Lower lobe of right lung (tissue), 2 donors: ENCODE data around the gene COL23A1. TPM values are rescaled to one million over a fixed set of nuclear protein-coding genes. Genes with fewer than 3 reads are reported as not detected.

Experiments used
- ATAC-seq, 2 donors: fragments of 200-7000 bp; cut with Tn5 transposase; one replicate each; pipeline ENCODE4 v1.9.1; 2020 to 2022; ENCODE audit warnings: mild to moderate bottlenecking in 2 of 2, moderate library complexity in 2 of 2
- DNase-seq: peaks from one replicate; pipeline ENCODE4 v3.0.0-alpha.2; 2020
- H3K27ac ChIP-seq: fragments of 200-600 bp; one replicate; pipeline ENCODE4 v1.8.0; 2022
- H3K27me3 ChIP-seq: fragments of 200-600 bp; one replicate; pipeline ENCODE4 v1.8.0; 2022; ENCODE audit warnings: low read depth
- H3K36me3 ChIP-seq: fragments of 200-600 bp; one replicate; pipeline ENCODE4 v1.8.0; 2022; ENCODE audit warnings: mild to moderate bottlenecking
- H3K4me1 ChIP-seq: fragments of 200-600 bp; one replicate; pipeline ENCODE4 v1.8.0; 2022
- H3K4me3 ChIP-seq: fragments of 200-600 bp; one replicate; pipeline ENCODE4 v1.8.0; 2022; ENCODE audit warnings: mild to moderate bottlenecking
- H3K9me3 ChIP-seq: fragments of 200-600 bp; one replicate; pipeline ENCODE4 v1.8.0; 2022
- intact Hi-C: fragments of 100-400 bp; cut with DNase I; formaldehyde crosslinking; loops from one replicate; pipeline ENCODE4 v1.11.0; 2022
- total RNA-seq: library from RNA; stranded (reverse); fragmentation: NEBNext Ultra II Directional; extraction: Animal tissue kit (Norgen Biotek cat#: 25700); gene quantifications from one replicate; pipeline ENCODE4 v1.2.1, GENCODE V29; 2021
- TF ChIP-seq, protein P1 (sequence below): fragments of 200-600 bp; IDR thresholded peaks from one replicate; pipeline ENCODE4 v1.8.0; 2022; ENCODE audit warnings: antibody characterized with exemption, mild to moderate bottlenecking
- donor health status: DM: no; HTN: yes; CAD: no; lungs with severe emphysema.

COL23A1 gene
- total RNA-seq, 1 donor from 2014 or later = 1.2 TPM

DNA sequence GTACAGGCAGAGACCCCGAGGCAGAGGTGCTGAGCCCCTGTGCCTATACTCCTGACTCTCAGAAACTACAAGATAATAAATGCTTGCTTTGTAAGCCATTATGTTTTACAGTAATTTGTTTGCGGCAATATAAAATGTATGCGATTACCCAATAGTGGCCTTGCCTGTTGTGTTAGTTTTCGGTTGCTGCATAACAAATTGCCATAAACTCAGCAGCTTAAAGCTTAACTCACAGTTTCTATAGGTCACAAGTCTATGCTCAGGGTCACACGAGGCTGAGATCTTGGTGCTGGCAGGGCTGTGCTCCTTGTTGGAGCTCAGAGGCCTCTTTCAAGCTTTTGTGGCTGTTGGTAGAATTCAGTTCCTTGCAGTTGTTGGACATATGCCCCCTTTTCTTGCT is 114.8 kb downstream of the COL23A1 start:
- no peak for DNase-seq
- ATAC-seq = no peak
- H3K4me1 ChIP-seq = peaks cover 7% of the 10 kb centered on the region

DNA sequence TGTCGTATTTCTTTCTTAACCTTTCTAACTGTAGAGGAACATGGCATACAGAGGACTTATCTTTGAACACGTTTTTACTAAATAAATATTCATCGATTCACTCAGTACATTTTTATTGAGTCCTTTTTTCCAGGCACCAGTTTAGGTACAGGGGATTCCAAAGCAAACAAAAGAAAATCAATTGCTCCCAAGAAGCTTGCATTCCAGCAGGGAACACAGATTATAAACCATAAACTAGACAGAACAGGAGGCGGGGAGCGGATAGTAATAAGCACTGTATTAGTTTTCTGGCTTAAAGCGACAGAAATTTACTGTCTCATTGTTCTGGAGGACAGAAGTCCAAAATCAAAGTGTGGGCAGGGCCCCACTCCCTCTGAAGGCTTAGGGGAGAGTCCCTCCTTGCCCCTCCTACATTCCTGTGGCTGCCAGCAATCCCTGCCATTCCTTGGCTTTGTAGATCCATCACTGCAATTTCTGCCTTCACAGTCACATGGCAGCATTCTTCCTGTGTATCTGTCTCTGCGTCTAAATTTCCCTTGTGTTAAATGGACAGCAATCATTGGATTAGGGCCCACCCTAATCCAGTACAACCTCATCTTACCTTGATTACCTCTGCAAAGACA is 115.5 kb downstream of the COL23A1 start:
- TF ChIP-seq, protein P1, sequence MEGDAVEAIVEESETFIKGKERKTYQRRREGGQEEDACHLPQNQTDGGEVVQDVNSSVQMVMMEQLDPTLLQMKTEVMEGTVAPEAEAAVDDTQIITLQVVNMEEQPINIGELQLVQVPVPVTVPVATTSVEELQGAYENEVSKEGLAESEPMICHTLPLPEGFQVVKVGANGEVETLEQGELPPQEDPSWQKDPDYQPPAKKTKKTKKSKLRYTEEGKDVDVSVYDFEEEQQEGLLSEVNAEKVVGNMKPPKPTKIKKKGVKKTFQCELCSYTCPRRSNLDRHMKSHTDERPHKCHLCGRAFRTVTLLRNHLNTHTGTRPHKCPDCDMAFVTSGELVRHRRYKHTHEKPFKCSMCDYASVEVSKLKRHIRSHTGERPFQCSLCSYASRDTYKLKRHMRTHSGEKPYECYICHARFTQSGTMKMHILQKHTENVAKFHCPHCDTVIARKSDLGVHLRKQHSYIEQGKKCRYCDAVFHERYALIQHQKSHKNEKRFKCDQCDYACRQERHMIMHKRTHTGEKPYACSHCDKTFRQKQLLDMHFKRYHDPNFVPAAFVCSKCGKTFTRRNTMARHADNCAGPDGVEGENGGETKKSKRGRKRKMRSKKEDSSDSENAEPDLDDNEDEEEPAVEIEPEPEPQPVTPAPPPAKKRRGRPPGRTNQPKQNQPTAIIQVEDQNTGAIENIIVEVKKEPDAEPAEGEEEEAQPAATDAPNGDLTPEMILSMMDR = no peak
- ATAC-seq (no peak), DNase-seq (no peak)
- Histone ChIP-seq H3K4me3 (no peak overlapping the region), H3K27ac (no peak overlapping the region), H3K36me3 (no peaks in the 10 kb centered on the region), H3K9me3 (no peaks in the 10 kb centered on the region), H3K27me3 (no peaks in the 10 kb centered on the region), H3K4me1 (peaks cover 7% of the 10 kb centered on the region)
- intact Hi-C loops = no loop called here

More for the DNA sequence above, 114.8 kb downstream of the COL23A1 start:
- TF ChIP-seq, protein P1 = no peak
- H3K9me3 ChIP-seq = no peaks in the 10 kb centered on the region
- intact Hi-C loops = no loop called here
- H3K36me3 ChIP-seq = no peaks in the 10 kb centered on the region
- H3K27ac ChIP-seq = no peak overlapping the region
- H3K27me3 ChIP-seq = no peaks in the 10 kb centered on the region
- H3K4me3 ChIP-seq = no peak overlapping the region

DNA sequence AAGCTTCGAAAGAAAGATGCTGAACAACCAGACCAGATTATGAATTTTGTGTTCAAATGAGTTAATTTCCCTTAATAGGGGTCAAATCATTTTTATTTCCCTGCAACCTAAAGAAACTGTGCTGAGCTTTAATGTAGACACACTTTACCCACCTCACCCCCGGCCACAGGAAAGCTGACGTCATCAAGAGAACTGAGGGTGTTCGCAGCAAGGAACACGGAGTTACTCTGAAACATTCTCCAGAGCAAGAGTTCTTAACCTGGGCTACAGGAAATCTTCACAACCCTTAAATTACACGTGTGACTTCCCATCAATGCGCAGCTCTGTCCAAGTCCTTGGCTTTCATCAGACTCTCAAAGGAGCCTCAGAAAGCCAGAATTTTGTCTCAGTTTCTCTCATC is 116.3 kb downstream of the COL23A1 start:
- H3K27ac ChIP-seq = no peak overlapping the region
- no peaks in the 10 kb centered on the region for H3K36me3 ChIP-seq
- TF ChIP-seq, protein P1 = no peak
- ATAC-seq (no peak), DNase-seq (no peak)
- no peak overlapping the region for H3K4me3 ChIP-seq
- no peaks in the 10 kb centered on the region for H3K27me3 ChIP-seq
- no peaks in the 10 kb centered on the region for H3K9me3 ChIP-seq
- peaks cover 7% of the 10 kb centered on the region for H3K4me1 ChIP-seq
- intact Hi-C loops = no loop called here

DNA sequence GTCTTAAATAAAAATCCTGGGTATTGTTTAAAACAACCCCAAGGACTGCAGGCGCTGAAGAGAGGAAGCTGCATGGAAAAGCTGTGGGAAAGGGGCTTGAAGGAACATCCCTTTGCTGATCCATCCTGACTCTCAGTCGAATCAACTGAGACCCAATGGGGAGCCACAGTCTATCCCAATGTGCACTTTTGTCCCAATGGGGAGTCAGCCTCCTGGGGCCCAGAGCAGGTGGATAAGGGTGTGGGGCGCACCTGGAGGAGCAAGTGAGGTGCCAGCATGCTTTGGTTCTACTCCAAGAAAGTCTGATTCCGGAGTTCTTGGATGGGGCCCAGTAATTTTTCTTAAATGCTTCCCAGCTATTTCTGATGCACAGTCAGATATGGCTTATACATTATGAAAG is 118.1 kb downstream of the COL23A1 start:
- H3K9me3 ChIP-seq = no peaks in the 10 kb centered on the region
- no peak overlapping the region for H3K4me3 ChIP-seq
- H3K27ac ChIP-seq = no peak overlapping the region
- DNase-seq (no peak), ATAC-seq (no peak)
- H3K36me3 ChIP-seq = no peaks in the 10 kb centered on the region
- no peaks in the 10 kb centered on the region for H3K27me3 ChIP-seq
- TF ChIP-seq, protein P1 = no peak
- intact Hi-C loops = no loop called here
- peaks cover 22% of the 10 kb centered on the region for H3K4me1 ChIP-seq

DNA sequence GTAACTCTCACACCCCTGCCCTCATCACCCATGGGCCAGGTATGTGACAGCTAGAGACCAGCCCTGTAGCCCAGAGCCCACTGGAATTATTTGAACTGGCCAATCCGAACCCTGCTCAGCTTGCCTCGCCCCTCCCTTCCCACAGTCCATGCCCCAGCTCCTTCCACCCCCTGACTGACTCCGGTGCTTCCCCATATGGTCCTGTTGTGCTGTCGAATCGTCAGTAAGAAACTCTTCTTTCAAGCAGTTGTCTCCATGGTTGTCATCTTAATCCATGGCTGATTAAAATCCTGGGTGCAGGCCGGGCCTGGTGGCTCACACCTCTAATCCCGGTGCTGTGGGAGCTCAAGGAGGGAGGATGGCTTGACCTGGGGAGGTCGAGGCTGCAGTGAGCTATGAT is 118.5 kb downstream of the COL23A1 start:
- Histone ChIP-seq H3K4me1 (peaks cover 24% of the 10 kb centered on the region), H3K9me3 (no peaks in the 10 kb centered on the region), H3K36me3 (no peaks in the 10 kb centered on the region), H3K4me3 (no peak overlapping the region), H3K27ac (no peak overlapping the region), H3K27me3 (no peaks in the 10 kb centered on the region)
- ATAC-seq = no peak
- intact Hi-C loops = no loop called here
- DNase-seq = no peak
- TF ChIP-seq, protein P1 = no peak

DNA sequence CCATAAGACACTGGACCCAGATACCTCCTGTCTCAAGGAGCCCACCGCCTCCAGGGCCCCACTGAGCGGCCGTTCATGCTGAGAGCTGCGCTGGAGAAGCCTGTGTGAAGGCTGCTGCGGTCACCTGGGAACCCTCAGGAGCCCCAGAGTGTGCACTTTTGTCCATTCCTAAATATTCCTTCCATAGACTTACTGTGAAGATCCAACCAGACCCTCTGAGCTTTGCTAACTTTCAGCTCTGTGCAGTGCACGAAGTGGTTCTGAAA is 119.5 kb downstream of the COL23A1 start:
- H3K4me1 ChIP-seq = peaks cover 23% of the 10 kb centered on the region
- no peaks in the 10 kb centered on the region for H3K27me3 ChIP-seq
- intact Hi-C loops = no loop called here
- H3K36me3 ChIP-seq = no peaks in the 10 kb centered on the region
- TF ChIP-seq, protein P1 = no peak
- H3K4me3 ChIP-seq = no peak overlapping the region
- ATAC-seq = no peak
- H3K27ac ChIP-seq = no peak overlapping the region
- H3K9me3 ChIP-seq = no peaks in the 10 kb centered on the region
- DNase-seq = no peak
